Measurements from ENCODE around the gene PGAP1. TPM values are rescaled to one million over a fixed set of nuclear protein-coding genes. Genes with fewer than 3 reads are reported as not detected.

Gene PGAP1, protein sequence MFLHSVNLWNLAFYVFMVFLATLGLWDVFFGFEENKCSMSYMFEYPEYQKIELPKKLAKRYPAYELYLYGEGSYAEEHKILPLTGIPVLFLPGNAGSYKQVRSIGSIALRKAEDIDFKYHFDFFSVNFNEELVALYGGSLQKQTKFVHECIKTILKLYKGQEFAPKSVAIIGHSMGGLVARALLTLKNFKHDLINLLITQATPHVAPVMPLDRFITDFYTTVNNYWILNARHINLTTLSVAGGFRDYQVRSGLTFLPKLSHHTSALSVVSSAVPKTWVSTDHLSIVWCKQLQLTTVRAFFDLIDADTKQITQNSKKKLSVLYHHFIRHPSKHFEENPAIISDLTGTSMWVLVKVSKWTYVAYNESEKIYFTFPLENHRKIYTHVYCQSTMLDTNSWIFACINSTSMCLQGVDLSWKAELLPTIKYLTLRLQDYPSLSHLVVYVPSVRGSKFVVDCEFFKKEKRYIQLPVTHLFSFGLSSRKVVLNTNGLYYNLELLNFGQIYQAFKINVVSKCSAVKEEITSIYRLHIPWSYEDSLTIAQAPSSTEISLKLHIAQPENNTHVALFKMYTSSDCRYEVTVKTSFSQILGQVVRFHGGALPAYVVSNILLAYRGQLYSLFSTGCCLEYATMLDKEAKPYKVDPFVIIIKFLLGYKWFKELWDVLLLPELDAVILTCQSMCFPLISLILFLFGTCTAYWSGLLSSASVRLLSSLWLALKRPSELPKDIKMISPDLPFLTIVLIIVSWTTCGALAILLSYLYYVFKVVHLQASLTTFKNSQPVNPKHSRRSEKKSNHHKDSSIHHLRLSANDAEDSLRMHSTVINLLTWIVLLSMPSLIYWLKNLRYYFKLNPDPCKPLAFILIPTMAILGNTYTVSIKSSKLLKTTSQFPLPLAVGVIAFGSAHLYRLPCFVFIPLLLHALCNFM
- total RNA-seq = 2.8 and 4.1 TPM in 2 replicates

DNA sequence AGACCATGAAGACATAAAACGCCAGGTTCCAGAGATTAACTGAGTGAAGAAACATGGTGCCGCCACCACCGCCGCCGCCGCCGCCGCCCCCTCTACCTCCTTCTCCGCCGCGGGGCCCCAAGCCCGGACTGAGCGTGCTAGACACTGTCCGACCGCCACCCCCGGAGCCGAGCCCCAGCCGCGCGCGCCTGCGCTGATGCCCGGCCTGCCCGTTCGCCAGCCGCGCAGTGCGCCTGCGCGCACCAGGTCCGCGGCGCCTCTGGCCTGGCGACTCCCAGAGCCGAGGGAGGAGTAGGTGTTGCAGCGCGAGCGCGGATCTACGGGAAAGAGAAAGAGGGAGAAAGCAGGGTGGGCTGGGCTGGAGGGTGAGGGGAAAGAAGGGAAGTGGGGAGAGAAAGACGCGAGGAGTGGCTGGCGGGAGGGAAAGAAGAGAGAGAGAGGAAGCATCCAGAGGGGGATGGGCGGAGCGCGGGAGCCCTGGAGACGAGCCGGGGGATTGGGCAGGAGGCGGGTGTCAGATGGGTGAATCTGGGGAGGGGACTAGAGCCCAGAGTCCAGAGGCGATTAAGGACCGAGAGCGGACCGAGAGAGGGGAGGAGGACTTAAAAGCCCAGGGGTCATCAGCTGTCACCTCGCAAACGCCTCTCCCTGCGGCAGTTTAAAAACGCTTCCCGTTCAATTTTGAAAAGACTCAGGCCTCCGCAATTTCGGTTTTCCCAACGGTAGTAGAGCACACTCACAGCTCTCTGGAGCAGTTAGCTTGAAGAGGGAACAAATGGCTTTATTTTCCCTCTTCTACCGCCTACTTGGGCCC lies at the start of gene PGAP1:
TSS of gene PGAP1 (minus strand) at position 146 of the 814 bp plus-strand sequence. CDS start at position 55, 91 bp downstream.
- peak; percentile 92 to 95 for DNase-seq (ENCODE audit: low read depth in 2 of 2)

DNA sequence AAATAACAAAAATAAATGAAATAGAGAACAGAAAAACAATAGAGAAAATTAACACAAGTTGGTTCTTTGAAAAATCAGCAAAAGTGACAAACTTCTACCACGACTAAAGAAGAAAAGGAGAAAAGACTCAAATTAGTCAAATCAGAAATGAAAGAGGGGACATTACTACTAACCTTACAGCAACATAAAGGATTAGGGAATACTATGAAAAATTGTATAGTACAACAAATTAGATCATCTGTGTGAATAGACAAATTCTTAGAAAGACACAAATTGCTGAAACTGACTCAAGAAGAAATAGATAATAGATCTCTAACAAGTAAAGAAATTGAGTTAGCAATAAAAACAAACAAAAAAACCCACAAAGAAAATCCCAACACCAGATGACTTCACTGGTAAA lies 48.5 kb upstream of the PGAP1 start:
- no peak for DNase-seq (ENCODE audit: low read depth in 2 of 2)

DNA sequence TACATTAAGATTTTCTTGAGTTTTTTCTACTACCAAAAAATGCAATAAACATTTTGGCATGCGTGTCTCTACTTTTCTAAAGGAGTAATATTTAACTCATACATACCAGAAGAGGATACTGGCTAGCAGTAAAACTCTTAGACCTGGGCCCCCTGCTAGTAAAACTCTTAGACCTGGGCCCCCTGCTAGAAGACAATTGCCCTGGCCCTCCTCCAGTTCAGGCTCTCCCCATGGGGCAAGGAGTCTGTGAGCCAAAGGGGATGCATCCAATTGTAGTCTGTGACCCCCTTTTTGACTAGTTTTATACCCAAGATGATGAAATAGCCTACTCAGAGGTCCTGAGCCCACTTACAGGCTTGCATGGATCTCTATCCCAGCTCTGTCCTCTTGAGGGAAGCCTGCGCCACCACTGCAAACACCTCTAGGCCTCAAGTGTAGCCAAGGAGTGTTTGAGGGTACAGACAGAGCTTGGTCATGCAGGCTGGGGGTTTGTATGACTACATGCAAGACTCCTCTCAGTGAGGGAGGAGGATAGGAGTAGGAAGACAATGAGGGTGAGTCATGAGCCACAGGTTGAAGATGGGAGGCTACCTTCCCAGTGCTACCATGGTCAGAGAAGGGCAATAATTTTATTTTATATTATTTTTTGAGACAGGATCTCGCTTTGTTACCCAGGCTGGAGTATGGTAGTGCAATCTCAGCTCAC lies 45.2 kb upstream of the PGAP1 start:
- no peak for DNase-seq (ENCODE audit: low read depth in 2 of 2)

DNA sequence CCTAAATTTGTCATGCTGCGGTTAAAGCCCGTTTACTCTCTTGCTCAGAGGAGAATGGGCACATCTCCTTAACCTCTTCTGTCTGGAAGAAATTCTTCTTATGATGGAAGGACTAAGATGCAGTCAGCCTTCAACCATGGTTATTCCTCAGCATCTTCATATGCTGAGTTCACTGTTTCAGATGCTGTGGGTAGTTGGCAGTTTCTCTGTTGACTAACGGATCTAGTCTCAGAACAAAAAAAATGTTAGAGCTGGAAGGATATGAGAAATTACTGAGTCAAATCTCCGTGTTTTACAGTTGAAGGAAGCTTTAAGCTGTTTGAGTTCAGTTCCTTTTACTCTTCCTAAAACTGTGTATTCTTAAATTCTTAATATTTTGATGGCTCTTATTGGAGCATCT lies 43.6 kb upstream of the PGAP1 start:
- DNase-seq (ENCODE audit: low read depth in 2 of 2) = peak in 1 of 2 donors; percentile 56

DNA sequence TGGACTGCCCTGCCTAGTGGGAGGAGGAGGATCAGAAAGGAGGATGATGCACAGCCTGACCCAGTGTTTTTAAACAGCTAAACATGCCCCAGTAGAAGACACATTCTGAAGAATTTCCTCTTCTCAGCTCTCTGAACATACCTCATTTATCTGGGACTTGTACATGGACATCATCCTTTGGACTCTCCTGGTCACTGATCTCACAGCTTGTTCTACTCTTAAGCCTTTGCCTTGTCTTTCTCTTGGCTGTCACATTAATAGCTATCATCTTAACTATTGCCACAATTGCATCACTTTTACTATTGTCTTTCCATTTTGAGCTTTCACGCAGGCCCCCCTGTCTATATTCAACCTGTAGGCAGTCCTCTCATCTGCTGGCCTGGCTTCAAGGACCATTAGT lies 42.0 kb upstream of the PGAP1 start:
- DNase-seq (ENCODE audit: low read depth in 2 of 2) = no peak

DNA sequence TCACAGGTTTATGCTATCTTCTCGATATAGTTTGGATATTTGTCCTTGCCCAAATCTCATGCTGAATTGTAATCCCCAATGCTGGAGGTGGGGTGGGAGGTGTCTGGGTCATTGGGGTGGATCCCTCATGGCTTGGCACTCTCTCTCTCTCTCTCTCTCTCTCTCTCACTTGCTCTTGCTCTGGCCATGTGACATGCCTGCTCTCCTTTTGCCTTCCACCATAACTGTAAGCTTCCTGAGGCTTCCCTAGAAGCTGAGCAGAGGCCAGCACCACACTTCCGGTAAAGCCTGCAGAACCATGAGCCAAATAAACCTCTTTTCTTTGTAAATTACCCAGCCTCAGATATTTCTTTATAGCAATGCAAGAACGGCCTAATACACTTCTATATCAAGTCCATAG lies 41.3 kb upstream of the PGAP1 start:
- DNase-seq (ENCODE audit: low read depth in 2 of 2) = no peak

DNA sequence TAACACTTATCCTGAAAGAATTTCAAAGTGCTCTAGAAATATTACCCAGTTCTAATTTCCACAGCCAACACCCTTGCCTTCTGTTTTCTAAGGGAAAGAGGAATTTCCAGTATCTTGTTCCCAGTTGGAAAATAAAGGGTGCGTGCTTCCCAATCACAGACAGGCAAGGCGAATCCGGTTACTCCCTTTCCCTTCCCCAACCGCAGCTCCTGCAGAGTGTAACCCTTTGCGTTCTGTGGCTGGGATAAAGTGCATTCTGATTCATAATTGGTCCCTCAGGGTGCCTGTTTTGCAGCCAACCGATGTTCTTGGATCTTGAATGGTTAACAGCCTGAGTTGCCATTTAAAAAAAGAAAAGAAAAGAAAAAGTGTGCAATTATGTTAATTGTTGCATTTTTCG lies 40.6 kb upstream of the PGAP1 start:
- DNase-seq (ENCODE audit: low read depth in 2 of 2) = peak; percentile 62 to 71

DNA sequence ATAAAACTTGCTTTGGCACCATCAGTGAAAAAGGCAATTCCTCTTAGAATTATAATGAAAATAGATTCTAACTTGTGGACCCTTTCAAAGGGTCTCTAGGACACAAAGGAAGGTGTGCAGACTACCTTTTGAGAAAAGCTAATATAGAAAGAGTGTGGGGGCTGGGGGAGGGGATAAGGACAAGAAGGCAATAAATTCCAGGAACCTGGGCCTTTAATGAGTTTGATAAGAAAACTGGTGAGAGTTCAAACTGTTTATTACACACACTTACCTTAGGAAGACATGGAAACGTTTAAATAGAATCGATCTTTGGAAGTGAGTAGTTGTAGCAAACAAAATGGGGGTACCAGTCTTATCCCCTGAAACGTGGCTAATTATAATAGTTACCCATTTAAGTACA lies 39.6 kb upstream of the PGAP1 start:
- no peak for DNase-seq (ENCODE audit: low read depth in 2 of 2)

DNA sequence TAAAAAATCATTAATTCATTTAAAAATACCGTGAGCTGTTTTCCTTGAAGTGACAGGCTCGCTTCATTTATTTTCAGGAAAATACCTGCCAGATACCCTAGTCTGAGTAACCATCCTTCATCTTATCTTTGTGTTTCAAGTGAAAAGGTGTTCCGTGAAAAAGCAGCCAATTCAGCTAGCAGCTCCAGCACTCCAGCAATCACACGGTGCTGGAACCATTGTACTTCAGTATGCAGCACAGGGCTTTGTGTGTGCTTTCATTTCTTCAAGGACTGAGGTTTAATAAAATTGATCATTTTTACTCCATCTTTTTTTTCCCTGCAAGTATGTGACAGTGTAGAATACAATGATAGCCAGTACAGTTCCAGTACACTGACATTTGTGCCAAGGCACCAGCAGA lies 39.1 kb upstream of the PGAP1 start:
- DNase-seq (ENCODE audit: low read depth in 2 of 2) = no peak

DNA sequence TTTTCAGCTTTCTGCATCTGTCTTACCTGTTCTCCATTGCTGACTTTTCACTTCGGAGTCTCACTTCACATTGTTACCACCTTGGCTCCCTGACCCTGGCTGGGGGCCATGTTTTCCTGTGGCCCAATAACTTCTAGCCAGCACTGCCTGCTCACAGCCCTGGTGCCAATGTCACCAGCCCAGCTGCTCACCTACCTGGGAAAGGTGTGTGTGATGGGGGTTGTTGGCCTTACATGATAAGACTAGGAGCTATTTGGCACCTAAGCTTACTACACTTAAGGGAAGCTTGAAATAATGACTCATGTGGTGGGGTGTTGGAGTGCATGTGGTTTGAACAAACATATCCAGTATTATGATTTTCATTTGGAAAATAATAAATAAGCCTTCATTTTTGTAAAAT lies 37.5 kb upstream of the PGAP1 start:
- DNase-seq (ENCODE audit: low read depth in 2 of 2) = no peak

DNA sequence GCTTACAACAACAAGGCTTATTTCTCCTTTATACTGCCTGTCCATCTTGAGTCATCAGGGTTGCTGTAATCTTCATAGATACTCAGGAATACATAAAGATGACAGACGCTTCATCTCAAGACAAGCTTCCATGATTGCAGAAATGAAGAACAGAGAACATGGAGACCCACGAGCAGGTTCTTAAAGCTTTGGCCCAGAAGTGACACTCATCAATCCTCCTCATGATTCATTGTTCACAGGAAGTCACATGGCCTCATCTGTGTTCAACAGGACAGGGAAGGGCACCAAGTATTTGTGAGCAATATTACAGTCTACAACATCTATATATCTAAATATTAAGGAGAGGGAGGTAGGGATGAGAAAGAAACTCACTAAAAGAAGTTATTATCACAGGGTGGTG lies 36.5 kb upstream of the PGAP1 start:
- DNase-seq (ENCODE audit: low read depth in 2 of 2) = peak; percentile 10 to 76

DNA sequence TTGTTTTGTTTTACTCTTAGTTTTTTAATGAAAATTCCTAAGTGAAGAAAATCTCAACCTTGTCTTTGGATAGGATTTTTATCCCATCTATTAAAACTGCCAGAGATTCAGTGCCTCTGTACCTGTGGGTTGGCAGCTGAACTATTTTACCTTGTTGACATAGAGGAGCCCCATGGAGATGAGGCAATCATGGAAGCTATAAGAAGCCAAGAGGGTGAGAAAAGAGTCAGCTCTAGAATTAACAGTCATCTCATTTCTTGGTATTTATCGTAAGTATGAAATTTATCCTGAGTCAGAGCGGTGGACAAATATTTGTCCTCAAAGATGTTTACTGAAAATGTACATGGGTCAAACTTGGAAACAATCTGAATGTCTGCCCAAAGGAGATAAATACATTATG lies 35.8 kb upstream of the PGAP1 start:
- no peak for DNase-seq (ENCODE audit: low read depth in 2 of 2)

DNA sequence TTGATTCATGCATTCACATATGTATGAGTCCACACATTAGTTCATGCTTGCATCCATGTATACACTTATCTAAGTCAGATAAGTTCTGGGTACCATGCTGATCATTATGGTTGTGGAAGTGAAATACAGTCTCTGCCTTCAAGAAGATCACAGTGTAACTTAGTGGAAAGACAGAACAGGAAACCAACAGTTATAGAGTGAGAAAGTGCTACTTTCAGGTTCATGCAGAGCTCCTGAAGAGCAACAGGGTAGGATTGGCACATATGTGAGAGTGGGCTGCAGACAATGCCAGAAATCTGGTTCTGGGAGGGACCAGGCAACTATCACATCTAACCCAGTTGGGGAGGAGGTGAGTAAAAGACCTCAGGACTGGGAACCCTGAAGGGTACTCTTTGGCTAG lies 35.4 kb upstream of the PGAP1 start:
- no peak for DNase-seq (ENCODE audit: low read depth in 2 of 2)

DNA sequence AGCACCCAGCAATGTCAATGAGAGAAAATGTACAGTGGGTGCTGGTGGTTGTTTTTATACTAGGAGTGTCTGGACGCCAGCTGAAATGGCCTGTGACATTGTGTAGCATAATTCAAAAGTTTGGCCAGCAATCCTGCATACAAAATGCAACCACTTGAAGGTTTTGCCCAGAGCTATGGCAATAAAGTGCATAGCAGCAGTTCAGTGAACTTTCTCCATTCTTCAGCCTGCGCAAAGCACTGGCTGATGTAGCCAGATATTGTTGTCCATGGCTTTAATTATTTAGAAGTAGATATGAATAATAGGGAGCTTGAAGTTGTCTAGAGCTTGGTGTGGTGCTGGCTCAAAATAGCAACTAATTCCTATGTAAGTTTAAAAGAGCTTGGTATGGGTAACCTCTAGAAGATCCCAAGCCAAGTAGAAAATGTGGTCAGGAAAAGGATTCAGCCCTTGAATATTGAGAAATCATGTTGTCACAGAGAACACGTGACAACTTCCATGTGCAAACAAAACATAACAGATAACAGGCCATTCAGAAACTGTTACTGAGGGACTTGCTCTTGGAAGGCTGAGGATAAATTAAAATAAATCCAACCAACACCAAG lies 33.3 kb upstream of the PGAP1 start:
- no peak for DNase-seq (ENCODE audit: low read depth in 2 of 2)

DNA sequence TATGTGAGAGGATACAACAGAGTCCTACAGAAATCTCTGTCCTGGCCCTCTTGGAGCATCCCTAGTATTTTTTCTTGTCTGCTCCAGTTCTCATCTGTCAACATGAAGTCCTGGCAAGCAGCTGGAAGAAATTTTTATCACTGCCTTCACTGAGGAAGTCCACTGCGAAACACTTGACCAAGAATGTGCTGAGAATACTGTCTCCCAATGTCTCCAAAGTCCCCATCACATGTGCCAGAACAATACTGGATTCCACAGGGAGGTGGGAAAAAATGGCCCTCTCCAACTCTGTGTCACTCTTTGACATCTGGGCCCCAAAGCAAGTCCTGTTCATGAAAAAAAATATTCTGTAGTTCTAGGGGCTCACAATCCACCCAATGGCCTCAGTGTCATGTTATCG lies 32.8 kb upstream of the PGAP1 start:
- no peak for DNase-seq (ENCODE audit: low read depth in 2 of 2)

DNA sequence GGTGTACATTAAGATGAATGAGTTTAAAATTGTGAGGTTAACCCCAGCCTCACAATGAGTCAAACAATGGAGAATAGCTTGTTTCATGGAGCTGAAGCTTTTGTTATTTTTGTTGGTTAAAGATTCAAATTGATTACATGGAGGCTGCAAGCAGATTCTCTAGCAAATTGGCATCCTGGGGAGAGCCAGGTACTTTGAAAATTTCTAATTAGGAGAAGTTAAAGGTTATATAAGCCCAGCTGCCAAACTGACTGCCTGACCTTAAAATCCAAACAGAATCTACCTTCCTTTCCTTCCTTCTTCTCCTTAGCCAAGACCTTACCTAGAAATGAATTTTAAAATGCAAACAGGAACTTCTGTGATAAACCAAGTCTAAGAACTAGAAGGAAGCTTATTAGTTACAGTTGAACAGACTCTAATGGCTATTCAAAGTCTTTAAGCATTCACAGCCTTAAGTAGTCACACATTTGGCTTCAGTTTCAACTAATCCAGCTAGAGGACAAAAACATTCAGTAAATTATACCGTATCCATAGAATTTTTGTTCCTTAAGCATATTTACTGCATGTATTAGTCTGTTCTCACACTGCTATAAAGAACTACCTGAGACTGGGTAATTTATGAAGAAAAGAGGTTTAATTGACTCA lies 31.5 kb upstream of the PGAP1 start:
- no peak for DNase-seq (ENCODE audit: low read depth in 2 of 2)

DNA sequence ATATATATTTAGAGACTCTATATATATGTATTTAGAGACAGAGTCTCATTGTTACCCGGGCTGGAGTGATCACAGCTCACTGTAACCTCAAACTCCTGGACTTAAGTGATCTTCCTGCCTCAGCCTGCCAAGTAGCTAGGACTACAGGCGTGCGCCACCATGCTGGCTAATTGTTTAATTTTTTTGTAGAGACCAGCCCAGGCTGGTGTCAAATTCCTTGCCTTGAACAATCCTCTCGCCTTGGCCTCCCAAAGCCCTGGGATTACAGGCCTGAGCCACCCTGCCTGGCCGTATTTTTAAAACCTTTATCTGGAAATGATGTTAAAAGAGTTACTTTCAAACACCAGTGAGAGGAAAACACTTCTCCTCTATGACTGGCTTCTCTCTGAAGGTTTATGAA lies 30.9 kb upstream of the PGAP1 start:
- DNase-seq (ENCODE audit: low read depth in 2 of 2) = no peak

DNA sequence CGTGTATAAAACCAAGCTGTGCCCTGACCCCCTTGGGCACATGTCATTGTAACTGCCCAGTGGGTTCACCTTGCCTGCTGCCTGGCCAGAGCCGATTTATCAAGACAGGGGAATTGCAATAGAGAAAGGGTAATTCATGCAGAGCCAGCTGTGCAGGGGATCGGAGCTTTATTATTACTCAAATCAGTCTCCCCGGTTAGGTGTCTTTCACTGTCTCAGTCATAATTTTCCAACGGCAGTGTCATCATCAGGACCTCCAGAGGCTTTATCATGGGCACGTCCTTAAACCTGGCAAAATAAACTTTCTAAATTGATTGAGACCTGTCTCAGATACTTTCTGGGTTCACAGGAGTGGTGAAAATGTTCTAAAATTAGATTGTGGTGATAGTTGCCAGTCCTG lies 29.6 kb upstream of the PGAP1 start:
- no peak for DNase-seq (ENCODE audit: low read depth in 2 of 2)

DNA sequence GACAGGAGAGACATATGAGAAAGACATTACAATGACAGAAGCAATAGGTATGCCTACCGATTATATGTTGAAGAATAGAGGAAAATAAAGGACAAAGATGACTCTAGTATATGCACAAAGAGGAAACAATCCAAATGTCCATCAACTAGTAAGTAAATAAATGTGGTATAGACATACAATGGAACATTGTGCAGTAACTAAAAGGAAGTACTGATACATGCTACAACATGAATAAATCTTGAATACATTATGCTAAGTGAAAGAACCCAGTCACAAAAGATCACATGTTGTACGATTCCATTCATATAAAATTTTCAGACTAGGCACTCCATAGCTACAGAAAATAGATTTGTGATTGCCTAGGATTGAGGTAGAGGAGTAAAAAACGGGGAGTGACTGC lies 28.5 kb upstream of the PGAP1 start:
- no peak for DNase-seq (ENCODE audit: low read depth in 2 of 2)

DNA sequence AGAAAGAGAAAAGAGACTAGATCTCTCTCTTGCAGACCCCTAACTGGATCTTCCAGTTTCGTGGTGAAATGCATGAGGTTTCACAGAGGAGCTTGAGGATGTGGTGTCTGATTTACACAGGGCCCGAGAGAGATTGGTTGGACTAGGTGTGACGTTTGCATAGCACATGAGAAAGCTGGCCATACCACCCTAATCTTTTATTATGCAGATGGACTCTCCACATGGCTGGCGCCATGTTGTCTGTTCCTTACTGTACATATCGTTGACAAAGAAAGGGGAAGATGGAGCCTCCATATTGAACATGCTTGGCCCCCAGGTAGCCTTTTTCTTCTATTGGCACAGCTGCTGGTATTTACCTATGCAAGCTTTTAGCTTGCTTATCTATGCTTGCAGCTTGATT lies 27.5 kb upstream of the PGAP1 start:
- no peak for DNase-seq (ENCODE audit: low read depth in 2 of 2)

Measured in lung microvascular endothelial cell (primary cell).